NCI-H2171 treated with DMSO at 0.1 percent for 48 hours (cell line): ENCODE results near the gene KLHL22.
A peak's percentile ranks its signal among the peaks of the same experiment; 100 is the strongest.
"Not testable (repeated sequence)": the region's sequence is repeated elsewhere in the genome, so short reads cannot be mapped to it uniquely, and the experiment has no call there.

ENCODE experiments used
- DNase-seq: peaks from one replicate; lab custom pipeline; 2025; lab: John Stamatoyannopoulos, UW

Gene KLHL22

GRCh38 chr22:20420157-20420842 lies 75.3 kb downstream of the KLHL22 start:
- DNase-seq = no peak

- no peak for DNase-seq
These were observed 76.0 kb downstream of the KLHL22 start for GRCh38 chr22:20419664-20419951.

GRCh38 chr22:20418211-20418788 lies 77.3 kb downstream of the KLHL22 start:
- peak; percentile 58 for DNase-seq

GRCh38 chr22:20415699-20416098 lies 79.9 kb downstream of the KLHL22 start:
- not testable (repeated sequence) for DNase-seq

GRCh38 chr22:20415241-20415640 lies 80.4 kb downstream of the KLHL22 start:
- not testable (repeated sequence) for DNase-seq

- no peak for DNase-seq
These were observed 81.1 kb downstream of the KLHL22 start for GRCh38 chr22:20414450-20414849.

GRCh38 chr22:20414059-20414440 lies 81.5 kb downstream of the KLHL22 start:
- no peak for DNase-seq

- no peak for DNase-seq
These were observed 82.2 kb downstream of the KLHL22 start for GRCh38 chr22:20413217-20414058.

- DNase-seq = no peak
These were observed 83.0 kb downstream of the KLHL22 start for GRCh38 chr22:20412474-20413216.

GRCh38 chr22:20409385-20409784 lies 86.2 kb downstream of the KLHL22 start:
- DNase-seq = not testable (repeated sequence)

- no peak for DNase-seq
These were observed 86.7 kb downstream of the KLHL22 start for GRCh38 chr22:20408891-20409290.

GRCh38 chr22:20407829-20408228 lies 87.8 kb downstream of the KLHL22 start:
- no peak for DNase-seq

- DNase-seq = no peak
These were observed 88.7 kb downstream of the KLHL22 start for GRCh38 chr22:20406686-20407408.

- no peak for DNase-seq
These were observed 89.5 kb downstream of the KLHL22 start for GRCh38 chr22:20405931-20406685.

- DNase-seq = no peak
These were observed 90.2 kb downstream of the KLHL22 start for GRCh38 chr22:20405291-20405930.

- no peak for DNase-seq
These were observed 90.7 kb downstream of the KLHL22 start for GRCh38 chr22:20404881-20405280.

GRCh38 chr22:20403779-20404140 lies 91.8 kb downstream of the KLHL22 start:
- DNase-seq = no peak

GRCh38 chr22:20402960-20403778 lies 92.4 kb downstream of the KLHL22 start:
- no peak for DNase-seq

GRCh38 chr22:20401376-20402014 lies 94.1 kb downstream of the KLHL22 start:
- no peak for DNase-seq
